ENCODE data around the gene NTM. TPM values are rescaled to one million over a fixed set of nuclear protein-coding genes. Genes with fewer than 3 reads are reported as not detected.

The NTM gene
- total and polyA plus RNA-seq, 2 of the 8 experiments (the other 6 are each of a cell fraction or from before 2014, with no cell fraction given): 13.4 to 20.0 TPM

GRCh38 chr11:131762346-131763110, 392.1 kb downstream of the NTM start:
- Histone ChIP-seq H3K23me2 (ENCODE audit: low read depth, low read length) (no peaks in the 10 kb centered on the region), H3K9ac (replicated peaks in 1 of 4; ENCODE audit: extremely low read depth in 1 of 4, low read depth in 3 of 4, low read length in 3 of 4) (no peak overlapping the region), H2BK120ac (replicated peaks; ENCODE audit: low read depth, low read length) (no peak overlapping the region), H3K14ac (ENCODE audit: insufficient read length) (no peak overlapping the region), H2BK12ac (ENCODE audit: low read depth, low read length) (no peak overlapping the region), H3K9me3 (ENCODE audit: insufficient read depth in 2 of 2, low read depth in 1 of 2, low read length in 1 of 2) (no peaks in the 10 kb centered on the region), H3K79me1 (ENCODE audit: low read depth, low read length) (no peaks in the 10 kb centered on the region), H4K20me1 (replicated peaks in 1 of 2; ENCODE audit: control insufficient read depth in 1 of 2, insufficient read depth in 2 of 2, low read length in 2 of 2) (no peaks in the 10 kb centered on the region), H3K27me3 (replicated peaks in 1 of 4; ENCODE audit: control insufficient read depth in 3 of 4, extremely low read depth in 1 of 4, insufficient read depth in 3 of 4, low read length in 3 of 4) (no peaks in the 10 kb centered on the region), H3K36me3 (ENCODE audit: control insufficient read depth in 2 of 4, insufficient read depth in 4 of 4, low read length in 3 of 4) (no peaks in the 10 kb centered on the region), H3K23ac (ENCODE audit: insufficient read length) (no peak overlapping the region), H3K27ac (ENCODE audit: low read depth, low read length) (no peak overlapping the region), H3K79me2 (ENCODE audit: control insufficient read depth in 1 of 2, insufficient read depth in 2 of 2, low read length in 2 of 2) (no peaks in the 10 kb centered on the region), H3K4me3 (ENCODE audit: extremely low read depth in 1 of 4, insufficient read depth in 2 of 4, low read depth in 3 of 4, low read length in 4 of 4) (no peak overlapping the region), H2AK5ac (ENCODE audit: low read depth, low read length) (no peak overlapping the region), H3K4me1 (replicated peaks in 1 of 4; ENCODE audit: control insufficient read depth in 3 of 4, insufficient read depth in 4 of 4, low read length in 3 of 4) (peaks cover 0 to 5% (median 0%) of the 10 kb centered on the region in 4 experiments; a peak in 2 of 7 replicates), H3K4ac (replicated peaks; ENCODE audit: insufficient read length, low read depth, low read length) (no peak overlapping the region), H2BK20ac (ENCODE audit: low read length) (no peak overlapping the region), H2AFZ (ENCODE audit: low read length) (no peak overlapping the region), H4K8ac (ENCODE audit: extremely low read depth, insufficient read depth, low read length) (no peak overlapping the region), H2BK5ac (ENCODE audit: low read depth, low read length) (no peak overlapping the region; the same call in 1 of the 2 replicates), H4K91ac (replicated peaks; ENCODE audit: insufficient read length, low read length) (no peak overlapping the region), H4K5ac (ENCODE audit: insufficient read length, low read depth, low read length) (no peak overlapping the region), H3K4me2 (ENCODE audit: insufficient read depth in 1 of 2, low read depth in 2 of 2, low read length in 2 of 2) (no peak overlapping the region), H3K56ac (replicated peaks; ENCODE audit: insufficient read length, low read depth, low read length) (no peak overlapping the region), H3K18ac (ENCODE audit: extremely low read depth, low read length) (no peak overlapping the region; the same call in 1 of the 2 replicates), H2BK15ac (ENCODE audit: low read length) (no peak overlapping the region; the same call in 1 of the 2 replicates)
- POLR2A ChIA-PET (ENCODE audit: partially characterized antibody): no interaction called here
- DNase-seq (ENCODE audit: low read depth in 1 of 2, low spot score in 2 of 2) (no peak), FAIRE-seq (no peak)
- CTCF ChIA-PET (ENCODE audit: partially characterized antibody): interaction anchor here (1.0 to 6.5 kb wide), 20 partner anchors 9 to 367 kb away, joined by 3 to 74 read pairs (median 4); no protein-coding TSS in a partner anchor
- WGBS, 2 experiments (ENCODE audit: extremely low coverage in 1 of 2, insufficient coverage in 1 of 2, insufficient read length in 1 of 2, insufficient replicate concordance in 2 of 2, low coverage in 1 of 2, low lambda C conversion rate in 2 of 2, missing lambda C conversion rate in 1 of 2): 89% methylated on average over 17 of the region's 17 CpGs; no CpG with 5 or more reads in 1 of the 2 experiments
- TF ChIP-seq RNF2 (IDR thresholded peaks at IDR 0.05; ENCODE audit: borderline replicate concordance, low read depth, low read length, missing control alignments, poor library complexity, severe bottlenecking) (no peak), MAX (IDR thresholded peaks at IDR 0.05) (peak; percentile 58; the same call in 1 of the 2 replicates), EGR1 (IDR thresholded peaks at IDR 0.05; ENCODE audit: borderline replicate concordance, low read depth, low read length) (no peak), SUZ12 (IDR thresholded peaks at IDR 0.05; ENCODE audit: low read length) (no peak)
